Retina (tissue), 1 donor: ENCODE data around the gene STARD8.
A peak's percentile ranks its signal among the peaks of the same experiment; 100 is the strongest.

Experiments used
- DNase-seq: peaks from one replicate; pipeline ENCODE4 v3.0.0-alpha.2; 2016

Gene STARD8

GRCh38 chrX:68693481-68694434, 46.3 kb downstream of the STARD8 start:
- DNase-seq = peak; percentile 77

GRCh38 chrX:68694435-68695205, 47.2 kb downstream of the STARD8 start:
- DNase-seq = no peak

GRCh38 chrX:68695206-68695845, 47.9 kb downstream of the STARD8 start:
- no peak for DNase-seq

GRCh38 chrX:68696267-68696990, 49.0 kb downstream of the STARD8 start:
- no peak for DNase-seq

GRCh38 chrX:68697036-68697435, 49.6 kb downstream of the STARD8 start:
- DNase-seq = no peak

GRCh38 chrX:68697465-68698125, 50.1 kb downstream of the STARD8 start:
- DNase-seq = no peak

GRCh38 chrX:68698942-68699341, 51.5 kb downstream of the STARD8 start:
- no peak for DNase-seq

GRCh38 chrX:68699960-68700746, 52.7 kb downstream of the STARD8 start:
- no peak for DNase-seq

GRCh38 chrX:68703369-68703768, 55.9 kb downstream of the STARD8 start:
- no peak for DNase-seq

GRCh38 chrX:68703846-68704245, 56.4 kb downstream of the STARD8 start:
- no peak for DNase-seq

GRCh38 chrX:68705986-68706385, 58.5 kb downstream of the STARD8 start:
- DNase-seq = no peak

- DNase-seq = no peak
These were observed 61.2 kb downstream of the STARD8 start for GRCh38 chrX:68708503-68709290.

- DNase-seq = no peak
These were observed 63.6 kb downstream of the STARD8 start for GRCh38 chrX:68710870-68711576.

GRCh38 chrX:68711845-68712244, 64.4 kb downstream of the STARD8 start:
- DNase-seq = no peak

- DNase-seq = no peak
These were observed 67.4 kb downstream of the STARD8 start for GRCh38 chrX:68714856-68715255.

- no peak for DNase-seq
These were observed 69.7 kb downstream of the STARD8 start for GRCh38 chrX:68717196-68717595.

GRCh38 chrX:68717663-68718442, 70.4 kb downstream of the STARD8 start:
- DNase-seq = no peak

- no peak for DNase-seq
These were observed 71.0 kb downstream of the STARD8 start for GRCh38 chrX:68718443-68718820.
